ENCODE results near the gene RFX2.
"Not testable (repeated sequence)": the region's sequence is repeated elsewhere in the genome, so short reads cannot be mapped to it uniquely, and the experiment has no call there.

The RFX2 gene

DNA sequence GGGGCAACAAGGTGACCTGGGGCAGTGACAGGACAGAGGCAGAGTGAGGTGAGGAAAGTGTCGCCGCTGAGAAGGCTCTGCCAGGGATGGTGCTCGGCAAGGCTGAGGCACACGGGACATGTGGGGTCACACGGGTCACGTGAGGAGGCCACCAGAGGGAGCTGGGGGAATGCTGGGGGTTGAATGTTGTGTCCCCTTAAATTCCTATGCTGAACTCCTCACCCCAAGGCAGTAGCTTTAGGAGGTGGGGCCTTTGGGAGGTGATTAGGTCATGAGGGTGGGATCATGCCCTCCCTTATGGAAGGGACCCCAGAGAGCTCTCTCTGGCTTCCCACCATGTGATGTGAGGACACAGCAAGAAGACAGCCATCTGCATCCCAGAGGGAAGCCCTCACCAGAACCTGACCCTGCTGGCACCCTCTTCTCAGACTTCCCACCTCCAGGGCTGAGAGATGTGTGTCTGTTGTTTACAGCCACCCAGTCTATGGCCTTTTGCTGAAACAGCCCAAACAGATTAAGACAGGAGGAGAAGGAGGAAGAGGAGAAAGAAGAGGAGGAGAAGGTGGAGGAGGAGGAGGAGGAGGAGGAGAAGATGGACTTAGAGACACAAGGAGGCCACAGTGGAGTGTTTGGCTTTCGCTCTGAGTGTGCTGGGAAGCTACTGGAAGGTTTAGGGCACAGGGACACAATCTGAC, 35.4 kb downstream of the RFX2 start:
- no peak for DNase-seq (ENCODE audit: low read depth)

GRCh38 chr19:6073858-6074708, 36.2 kb downstream of the RFX2 start:
- no peak for DNase-seq (ENCODE audit: low read depth)

DNA sequence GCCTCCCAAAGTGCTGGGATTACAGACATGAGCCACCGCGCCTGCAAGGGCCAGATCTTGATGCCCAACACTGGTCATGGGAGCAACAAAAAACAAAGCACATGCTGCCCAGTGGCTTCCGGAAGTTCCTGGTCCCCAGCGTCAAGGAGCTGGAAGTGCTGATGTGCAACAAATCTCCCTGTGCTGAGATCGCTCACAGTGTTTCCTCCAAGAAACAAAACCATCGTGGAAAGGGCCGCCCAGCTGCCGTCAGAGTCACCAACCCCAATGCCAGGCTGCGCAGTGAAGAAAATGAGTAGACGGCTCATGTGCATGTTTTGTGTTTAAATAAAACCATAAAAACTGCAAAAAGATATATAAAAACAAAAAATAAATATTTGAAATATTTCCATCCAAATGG, 37.1 kb downstream of the RFX2 start:
- DNase-seq (ENCODE audit: low read depth): not testable (repeated sequence)

DNA sequence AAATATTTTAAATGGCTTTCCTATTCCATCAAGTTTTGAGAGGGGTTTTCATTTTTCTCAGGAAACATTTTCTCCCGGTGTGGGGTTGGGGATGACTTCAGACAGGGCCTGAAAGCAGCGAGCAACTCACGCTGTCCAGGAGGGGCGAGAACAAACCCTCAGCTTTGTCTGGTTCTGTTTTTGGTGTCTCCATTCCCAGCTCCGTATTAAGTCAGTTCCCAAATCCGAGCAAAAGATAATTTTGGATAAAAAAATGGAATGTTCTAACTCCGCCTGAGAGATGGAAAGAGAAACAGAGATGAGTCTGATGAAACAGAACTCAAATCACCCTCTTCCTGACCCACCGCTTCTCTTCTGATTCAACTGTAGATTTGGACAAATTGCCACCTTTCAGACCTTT, 38.4 kb downstream of the RFX2 start:
- DNase-seq (ENCODE audit: low read depth): no peak

DNA sequence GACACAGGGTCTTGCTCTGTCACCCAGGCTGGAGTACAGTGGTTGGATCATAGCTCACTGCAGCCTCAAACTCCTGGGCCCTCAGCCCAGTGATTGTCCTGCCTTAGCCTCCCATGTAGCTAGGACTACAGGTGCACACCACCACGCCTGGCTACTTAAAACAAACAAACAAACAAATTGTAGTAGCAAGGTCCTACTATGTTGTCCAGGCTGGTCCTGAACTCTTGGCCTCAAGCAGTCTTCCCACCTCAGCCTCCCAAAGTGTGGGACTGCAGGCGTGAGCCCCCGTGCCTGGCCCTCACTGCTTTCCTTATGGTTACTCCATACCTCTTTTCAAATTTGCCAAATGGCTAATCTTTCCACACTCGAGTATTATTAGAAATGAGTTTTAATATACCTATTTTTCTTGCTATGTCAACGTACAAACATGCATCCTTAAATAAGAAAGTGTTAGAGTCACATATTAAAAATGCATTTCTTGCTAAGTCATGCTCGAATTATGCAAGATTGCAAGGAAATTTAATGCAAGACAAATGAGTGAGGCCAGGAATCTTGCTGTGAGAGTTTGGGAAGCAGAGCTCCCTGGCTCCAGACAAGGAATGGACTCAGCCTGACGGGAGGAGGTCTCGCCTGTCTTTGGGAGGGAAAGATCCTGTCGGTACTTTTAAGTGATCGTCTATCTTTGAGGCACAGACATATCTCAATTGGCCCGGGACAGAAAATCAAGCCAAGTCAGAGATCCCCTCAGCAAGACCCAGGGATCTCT, 39.4 kb downstream of the RFX2 start:
- no peak for DNase-seq (ENCODE audit: low read depth)

- DNase-seq (ENCODE audit: low read depth): no peak
Observed at GRCh38 chr19:6070207-6070681, 40.1 kb downstream of the RFX2 start.

DNA sequence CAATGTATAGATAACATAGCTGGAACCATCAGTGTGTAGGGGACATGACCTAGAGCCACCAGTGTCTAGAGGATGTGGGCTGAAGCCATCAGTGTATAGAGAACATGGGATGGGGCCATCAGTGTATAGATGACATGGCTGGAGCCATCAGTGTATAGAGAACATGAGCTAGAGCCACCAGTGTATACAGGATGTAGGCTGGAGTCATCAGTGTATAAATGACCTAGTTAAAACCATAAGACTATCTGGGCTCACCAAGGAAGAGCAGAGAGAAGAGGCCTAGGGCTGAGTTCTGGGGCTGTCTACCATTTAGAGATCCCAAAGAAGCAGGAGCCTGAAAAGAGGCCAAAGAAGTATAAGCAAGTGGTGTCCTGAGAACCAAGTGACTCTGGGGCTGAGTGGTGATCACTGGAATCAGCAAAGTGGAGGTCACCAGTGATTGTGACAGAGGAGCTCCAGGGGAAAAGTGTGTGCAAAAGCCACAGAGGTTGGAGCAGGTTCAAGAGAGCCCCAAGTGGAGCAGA, 41.0 kb downstream of the RFX2 start:
- DNase-seq (ENCODE audit: low read depth): no peak

- DNase-seq (ENCODE audit: low read depth): no peak
Observed at GRCh38 chr19:6068711-6069110, 41.6 kb downstream of the RFX2 start.

DNA sequence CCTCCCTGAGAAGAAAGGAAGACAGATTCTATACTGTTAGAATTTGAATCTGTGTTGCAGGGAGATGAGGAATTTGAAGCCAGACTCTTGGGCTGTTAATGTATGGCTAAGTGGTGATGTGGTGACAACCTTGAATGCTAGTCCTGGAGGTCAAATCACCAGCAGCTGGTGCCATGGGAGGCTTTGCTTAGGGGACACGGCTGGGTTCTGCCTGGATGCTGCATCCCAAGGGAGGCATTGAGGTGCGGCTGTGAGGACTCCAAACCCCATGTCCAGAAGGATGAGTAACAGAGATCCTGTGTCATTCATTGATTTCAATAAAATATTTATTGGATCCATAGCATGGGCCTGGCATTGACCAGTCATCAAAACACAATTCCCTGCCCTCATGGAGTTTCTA, 42.3 kb downstream of the RFX2 start:
- DNase-seq (ENCODE audit: low read depth): no peak

DNA sequence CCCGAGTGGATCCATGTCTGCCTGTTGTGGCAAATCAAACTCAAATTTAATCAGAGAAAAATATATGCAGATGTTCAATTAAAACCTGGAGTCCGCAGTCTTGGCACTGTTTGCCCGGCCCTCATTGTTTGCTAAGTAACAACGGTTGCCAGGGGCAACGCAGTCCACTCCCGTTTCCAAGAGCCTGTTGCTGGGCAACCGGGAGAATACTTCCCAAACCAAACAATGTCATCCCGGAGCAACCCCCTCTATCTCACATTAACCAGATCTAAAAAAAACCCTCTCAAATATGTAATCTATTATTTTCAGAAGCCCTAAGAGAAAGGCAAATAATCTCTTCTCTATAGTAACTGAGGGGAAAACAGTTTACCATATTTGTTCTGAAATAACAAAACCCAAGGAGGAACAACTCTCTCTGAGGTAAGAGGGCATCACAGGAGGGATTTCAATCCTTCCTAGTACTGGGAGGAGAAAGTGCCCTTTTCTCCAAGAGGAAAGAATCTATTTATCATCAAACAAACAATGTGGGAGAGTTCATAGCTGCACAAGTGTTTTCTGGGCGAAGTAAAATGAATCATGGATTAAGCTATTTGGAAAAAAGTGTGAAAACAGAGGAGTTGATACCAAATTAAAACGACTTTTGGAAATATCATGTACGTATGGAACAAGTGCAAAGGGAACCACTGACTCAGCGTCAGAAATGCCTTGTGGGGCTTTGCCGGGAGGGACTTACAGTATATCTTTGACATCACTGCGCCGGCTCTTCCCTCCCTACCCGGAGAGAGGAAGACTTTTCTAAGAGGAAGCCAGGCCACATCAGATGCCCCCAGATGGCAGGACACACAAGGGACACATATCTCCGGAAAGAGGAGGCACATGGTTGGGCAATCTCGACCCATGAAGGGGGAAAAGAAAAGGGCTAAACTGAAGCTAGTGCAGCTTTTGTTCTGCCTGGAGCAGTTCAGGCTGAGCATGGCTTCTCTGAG, 43.3 kb downstream of the RFX2 start:
- no peak for DNase-seq (ENCODE audit: low read depth)

GRCh38 chr19:6065685-6066374, 44.5 kb downstream of the RFX2 start:
- DNase-seq (ENCODE audit: low read depth): peak; percentile 16

- no peak for DNase-seq (ENCODE audit: low read depth)
Observed at GRCh38 chr19:6064336-6065073, 45.8 kb downstream of the RFX2 start.

DNA sequence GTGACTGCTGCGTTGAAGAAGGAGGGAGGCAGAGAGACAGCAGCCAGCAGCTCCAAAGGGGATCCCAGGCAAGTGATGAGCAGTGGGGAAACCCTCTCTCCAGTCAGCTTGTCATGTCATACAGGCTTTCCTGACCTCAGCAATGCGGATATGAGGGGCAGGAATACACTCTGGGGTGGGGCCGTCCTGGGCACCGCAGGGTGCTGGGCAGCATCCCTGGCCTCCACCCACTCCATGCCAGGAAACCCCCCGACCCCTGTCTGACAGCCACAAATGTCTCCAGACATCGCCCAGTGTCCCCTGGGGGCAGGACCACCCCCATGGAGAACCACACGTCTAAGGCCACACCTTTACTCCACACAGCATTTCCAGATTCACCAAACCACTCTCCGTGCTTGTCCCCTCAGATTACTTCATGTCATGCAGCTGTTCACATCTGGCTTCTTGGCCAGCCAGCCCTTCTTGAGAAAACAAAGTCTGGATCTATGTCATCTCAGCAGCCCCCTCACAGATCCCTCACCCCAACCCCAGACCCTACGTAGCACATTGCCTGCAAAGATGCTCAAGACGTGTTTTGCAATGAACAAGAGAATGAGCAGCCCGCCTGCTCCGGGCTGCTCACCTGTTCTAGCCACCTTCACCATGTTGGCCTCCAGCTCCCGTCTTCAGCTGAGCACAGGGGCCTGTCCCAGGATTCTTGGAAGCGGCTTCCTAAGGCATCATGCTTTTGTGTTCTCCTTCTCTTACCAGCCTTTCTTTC, 46.5 kb downstream of the RFX2 start:
- no peak for DNase-seq (ENCODE audit: low read depth)

GRCh38 chr19:6062961-6063575, 47.2 kb downstream of the RFX2 start:
- no peak for DNase-seq (ENCODE audit: low read depth)

- no peak for DNase-seq (ENCODE audit: low read depth)
Observed at GRCh38 chr19:6062274-6062673, 48.0 kb downstream of the RFX2 start.

- no peak for DNase-seq (ENCODE audit: low read depth)
Observed at GRCh38 chr19:6061376-6062130, 48.7 kb downstream of the RFX2 start.

DNA sequence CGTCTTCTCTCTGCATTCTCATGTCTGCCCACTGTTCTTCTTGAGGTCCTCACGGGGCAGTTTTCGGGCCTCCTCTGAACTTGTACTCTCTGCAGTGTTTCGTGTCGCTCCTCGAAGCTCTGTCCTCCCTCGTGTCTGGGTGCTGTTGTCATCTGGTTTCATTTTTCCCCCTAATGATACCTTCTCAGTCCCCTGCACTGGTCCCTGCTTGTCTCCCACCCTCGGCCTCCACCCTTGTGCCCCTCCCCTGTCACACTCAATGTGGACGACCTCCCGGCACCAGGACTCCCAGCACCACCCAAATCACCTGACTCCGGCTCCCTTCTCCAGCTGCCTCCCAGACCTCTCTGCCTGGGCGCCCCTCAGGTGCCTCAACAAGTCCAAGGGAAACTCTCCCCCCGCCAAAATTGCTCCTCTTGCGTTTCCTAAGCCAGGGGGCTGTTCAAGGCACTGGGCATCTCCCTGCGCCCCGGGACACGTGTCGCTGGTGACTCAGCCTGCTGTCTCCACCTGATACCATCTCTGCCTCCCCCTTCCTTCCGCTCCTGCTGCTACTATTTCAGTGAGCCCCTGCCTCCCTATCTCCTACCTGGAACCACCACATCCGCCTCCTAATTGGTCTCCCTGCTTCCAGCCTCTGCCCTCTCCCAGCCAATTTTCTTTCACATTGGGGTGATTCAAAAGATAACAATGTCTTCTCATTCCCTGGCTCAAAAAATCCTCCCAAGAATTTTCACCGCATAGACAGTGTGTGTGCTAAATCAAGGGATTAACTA, 49.5 kb downstream of the RFX2 start:
- DNase-seq (ENCODE audit: low read depth): peak; percentile 10
